Measurements from ENCODE around the gene ACOX1. TPM values are rescaled to one million over a fixed set of nuclear protein-coding genes. Genes with fewer than 3 reads are reported as not detected.

ACOX1 gene
- total and polyA plus RNA-seq, 2 of the 13 experiments (the other 11 are each of a cell fraction or from before 2014, with no cell fraction given), result 86.4 to 120 TPM

DNA sequence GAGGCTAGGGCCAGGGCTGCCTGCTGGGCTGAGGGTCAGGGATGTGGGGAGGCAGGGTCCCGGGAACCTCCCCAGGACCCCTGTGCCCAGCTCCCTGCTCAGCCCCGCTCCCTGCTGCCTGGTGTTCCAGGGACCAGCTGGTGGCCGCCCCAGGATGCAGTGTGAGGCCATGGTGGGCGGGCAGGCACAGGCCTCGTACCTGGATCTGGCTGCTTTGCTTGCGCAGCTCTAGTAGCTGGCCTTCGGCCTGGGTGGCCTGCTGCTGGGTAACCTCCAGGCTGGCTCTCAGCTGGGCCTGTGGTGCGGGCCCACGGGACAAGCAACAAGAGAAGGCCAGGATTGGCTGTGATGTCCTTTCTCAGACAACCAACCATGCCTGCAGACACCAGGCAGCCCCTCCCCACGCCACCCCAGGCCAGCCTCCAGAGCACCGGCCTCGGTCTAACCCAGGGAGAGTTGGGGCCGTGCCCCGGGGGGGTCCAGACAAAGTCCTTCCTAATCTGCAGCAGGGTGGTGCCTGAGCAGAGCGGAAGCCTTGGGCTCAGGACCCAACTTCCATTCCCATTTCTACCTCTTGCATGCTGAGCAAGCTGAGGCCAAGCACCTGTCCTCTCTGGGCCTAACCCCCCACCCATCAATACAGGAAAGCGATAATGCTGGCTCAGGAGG is 86.3 kb downstream of the ACOX1 start (continued):
- TF ChIP-seq ELK4 (CRISPR knock-in tag; IDR thresholded peaks at IDR 0.05; ENCODE audit: borderline replicate concordance), result no peak
- peak in 1 of 2 experiments; percentile 75; a peak in 2 of 4 replicates for TF ChIP-seq POLR2A (IDR thresholded peaks at IDR 0.05; ENCODE audit: insufficient read depth in 1 of 2, low read depth in 2 of 2, low read length in 2 of 2)
- 0 out of 2 replicates have a peak, but pooled peaks have one; percentile 42 for TF ChIP-seq SSRP1 (CRISPR knock-in tag; IDR thresholded peaks at IDR 0.05)
- TF ChIP-seq HNRNPH1 (optimal IDR thresholded peaks at IDR 0.05; ENCODE audit: low read depth, low read length), result no peak
- TF ChIP-seq, protein P1, sequence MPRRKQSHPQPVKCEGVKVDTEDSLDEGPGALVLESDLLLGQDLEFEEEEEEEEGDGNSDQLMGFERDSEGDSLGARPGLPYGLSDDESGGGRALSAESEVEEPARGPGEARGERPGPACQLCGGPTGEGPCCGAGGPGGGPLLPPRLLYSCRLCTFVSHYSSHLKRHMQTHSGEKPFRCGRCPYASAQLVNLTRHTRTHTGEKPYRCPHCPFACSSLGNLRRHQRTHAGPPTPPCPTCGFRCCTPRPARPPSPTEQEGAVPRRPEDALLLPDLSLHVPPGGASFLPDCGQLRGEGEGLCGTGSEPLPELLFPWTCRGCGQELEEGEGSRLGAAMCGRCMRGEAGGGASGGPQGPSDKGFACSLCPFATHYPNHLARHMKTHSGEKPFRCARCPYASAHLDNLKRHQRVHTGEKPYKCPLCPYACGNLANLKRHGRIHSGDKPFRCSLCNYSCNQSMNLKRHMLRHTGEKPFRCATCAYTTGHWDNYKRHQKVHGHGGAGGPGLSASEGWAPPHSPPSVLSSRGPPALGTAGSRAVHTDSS (CRISPR knock-in tag; conservative IDR thresholded peaks at IDR 0.05), result no peak
- TF ChIP-seq ISL2 (CRISPR knock-in tag; IDR thresholded peaks at IDR 0.05), result 0 out of 2 replicates have a peak, but pooled peaks have one; percentile 34
- TF ChIP-seq ZFP41 (CRISPR knock-in tag; IDR thresholded peaks at IDR 0.05; ENCODE audit: borderline replicate concordance), result no peak; the same call in 1 of the 2 replicates
- TF ChIP-seq, protein P2, sequence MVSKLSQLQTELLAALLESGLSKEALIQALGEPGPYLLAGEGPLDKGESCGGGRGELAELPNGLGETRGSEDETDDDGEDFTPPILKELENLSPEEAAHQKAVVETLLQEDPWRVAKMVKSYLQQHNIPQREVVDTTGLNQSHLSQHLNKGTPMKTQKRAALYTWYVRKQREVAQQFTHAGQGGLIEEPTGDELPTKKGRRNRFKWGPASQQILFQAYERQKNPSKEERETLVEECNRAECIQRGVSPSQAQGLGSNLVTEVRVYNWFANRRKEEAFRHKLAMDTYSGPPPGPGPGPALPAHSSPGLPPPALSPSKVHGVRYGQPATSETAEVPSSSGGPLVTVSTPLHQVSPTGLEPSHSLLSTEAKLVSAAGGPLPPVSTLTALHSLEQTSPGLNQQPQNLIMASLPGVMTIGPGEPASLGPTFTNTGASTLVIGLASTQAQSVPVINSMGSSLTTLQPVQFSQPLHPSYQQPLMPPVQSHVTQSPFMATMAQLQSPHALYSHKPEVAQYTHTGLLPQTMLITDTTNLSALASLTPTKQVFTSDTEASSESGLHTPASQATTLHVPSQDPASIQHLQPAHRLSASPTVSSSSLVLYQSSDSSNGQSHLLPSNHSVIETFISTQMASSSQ (IDR thresholded peaks at IDR 0.05; ENCODE audit: low read depth), result no peak
- TF ChIP-seq, protein P2 (CRISPR knock-in tag; IDR thresholded peaks at IDR 0.05; ENCODE audit: borderline replicate concordance), result peak; percentile 29; the same call in 1 of the 2 replicates
- 0 out of 2 replicates have a peak, but pooled peaks have one; percentile 9 for TF ChIP-seq MIER3 (CRISPR knock-in tag; IDR thresholded peaks at IDR 0.05; ENCODE audit: borderline replicate concordance)
- no peak for TF ChIP-seq SMC3 (IDR thresholded peaks at IDR 0.05; ENCODE audit: low read length)
- TF ChIP-seq ZNF761 (CRISPR knock-in tag; conservative IDR thresholded peaks at IDR 0.05), result no peak; the same call in 1 of the 2 replicates
- TF ChIP-seq SP140L (CRISPR knock-in tag; IDR thresholded peaks at IDR 0.05; ENCODE audit: borderline replicate concordance), result no peak
- TF ChIP-seq ZNF530 (CRISPR knock-in tag; IDR thresholded peaks at IDR 0.05; ENCODE audit: low read depth), result no peak
- peak; percentile 50; the same call in 1 of the 2 replicates for TF ChIP-seq TBX2 (CRISPR knock-in tag; IDR thresholded peaks at IDR 0.05; ENCODE audit: borderline replicate concordance)
- no peak for TF ChIP-seq SP2 (CRISPR knock-in tag; IDR thresholded peaks at IDR 0.05)
- TF ChIP-seq, protein P3, sequence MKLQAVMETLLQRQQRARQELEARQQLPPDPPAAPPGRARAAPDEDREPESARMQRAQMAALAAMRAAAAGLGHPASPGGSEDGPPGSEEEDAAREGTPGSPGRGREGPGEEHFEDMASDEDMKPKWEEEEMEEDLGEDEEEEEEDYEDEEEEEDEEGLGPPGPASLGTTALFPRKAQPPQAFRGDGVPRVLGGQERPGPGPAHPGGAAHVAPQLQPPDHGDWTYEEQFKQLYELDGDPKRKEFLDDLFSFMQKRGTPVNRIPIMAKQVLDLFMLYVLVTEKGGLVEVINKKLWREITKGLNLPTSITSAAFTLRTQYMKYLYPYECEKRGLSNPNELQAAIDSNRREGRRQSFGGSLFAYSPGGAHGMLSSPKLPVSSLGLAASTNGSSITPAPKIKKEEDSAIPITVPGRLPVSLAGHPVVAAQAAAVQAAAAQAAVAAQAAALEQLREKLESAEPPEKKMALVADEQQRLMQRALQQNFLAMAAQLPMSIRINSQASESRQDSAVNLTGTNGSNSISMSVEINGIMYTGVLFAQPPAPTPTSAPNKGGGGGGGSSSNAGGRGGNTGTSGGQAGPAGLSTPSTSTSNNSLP (IDR thresholded peaks at IDR 0.05; ENCODE audit: low read depth, low read length), result no peak
- TF ChIP-seq ATF5 (CRISPR knock-in tag; IDR thresholded peaks at IDR 0.05; ENCODE audit: low read depth), result no peak
- TF ChIP-seq EZH2 (conservative IDR thresholded peaks at IDR 0.05; ENCODE audit: low read depth, low read length), result no peak
- peak; percentile 89 for TF ChIP-seq RBFOX2 (IDR thresholded peaks at IDR 0.05; ENCODE audit: low read depth, low read length)
